Breast epithelium (tissue), 4 donors: ENCODE results near the gene CNTN5. TPM values are rescaled to one million over a fixed set of nuclear protein-coding genes. Genes with fewer than 3 reads are reported as not detected.

Experiments used
- DNase-seq, 2 donors: peaks; one replicate each; pipeline ENCODE4 v3.0.0-alpha.2; 2019; ENCODE audit warnings: low spot score in 2 of 2
- H3K27ac ChIP-seq, 2 donors: fragments of 200-600 bp; sonication (generic) in 1 of 2; one replicate each; pipeline ENCODE4 v1.5.1; 2016 to 2019; ENCODE audit warnings: mild to moderate bottlenecking in 1 of 2
- H3K27me3 ChIP-seq, 2 donors: fragments of 200-600 bp; sonication (generic) in 1 of 2; one replicate each; pipeline versions ENCODE4 v1.5.1 to v1.6.0; 2017 to 2019; ENCODE audit warnings: control low read depth in 1 of 2, mild to moderate bottlenecking in 1 of 2
- H3K36me3 ChIP-seq: fragments of 200-600 bp; one replicate; pipeline ENCODE4 v1.5.1; 2019
- H3K4me1 ChIP-seq, 2 donors: fragments of 200-600 bp; sonication (generic); one replicate each; pipeline ENCODE4 v1.5.1; 2016 to 2019; ENCODE audit warnings: control low read depth in 1 of 2
- H3K4me3 ChIP-seq, 3 donors: fragments of 200-600 bp; sonication (generic); 1 replicate in 2 of 3; 2 replicates in 1 of 3; pipeline ENCODE4 v1.5.1; 2016 to 2019; ENCODE audit warnings: mild to moderate bottlenecking in 3 of 3, moderate library complexity in 2 of 3
- H3K9me3 ChIP-seq, 2 donors: fragments of 200-600 bp; sonication (generic) in 1 of 2; one replicate each; pipeline ENCODE4 v1.5.1; 2016 to 2019; ENCODE audit warnings: control low read depth in 1 of 2
- POLR2A ChIP-seq: fragments of 450-650 bp; IDR thresholded peaks from one replicate; pipeline ENCODE4 v1.6.1; 2016; ENCODE audit warnings: antibody characterized with exemption, mild to moderate bottlenecking, moderate library complexity
- POLR2AphosphoS5 ChIP-seq, 3 donors: sonication (generic); formaldehyde crosslinking; IDR thresholded peaks; one replicate each; pipeline ENCODE4 v1.6.1; 2017; ENCODE audit warnings: antibody characterized with exemption in 3 of 3
- intact Hi-C: fragments of 100-400 bp; cut with DNase I; formaldehyde crosslinking; loops from one replicate; pipeline ENCODE4 v1.15.1; 2023; ENCODE audit warnings: low total_unique reads
- total RNA-seq, 3 donors: library from RNA; depleted of rRNA; stranded (reverse); fragments of >200 nt; gene quantifications; one replicate each; pipeline ENCODE4 v1.1.0, GENCODE V29; 2016
- TF ChIP-seq, protein P1 (sequence below), 3 donors: fragments of 450-650 bp; IDR thresholded peaks; one replicate each; pipeline ENCODE4 v1.5.1; 2016 to 2017; ENCODE audit warnings: antibody characterized with exemption in 3 of 3, mild to moderate bottlenecking in 3 of 3, moderate library complexity in 3 of 3

Gene CNTN5
- total RNA-seq, 3 donors from 2014 or later: not detected

DNA sequence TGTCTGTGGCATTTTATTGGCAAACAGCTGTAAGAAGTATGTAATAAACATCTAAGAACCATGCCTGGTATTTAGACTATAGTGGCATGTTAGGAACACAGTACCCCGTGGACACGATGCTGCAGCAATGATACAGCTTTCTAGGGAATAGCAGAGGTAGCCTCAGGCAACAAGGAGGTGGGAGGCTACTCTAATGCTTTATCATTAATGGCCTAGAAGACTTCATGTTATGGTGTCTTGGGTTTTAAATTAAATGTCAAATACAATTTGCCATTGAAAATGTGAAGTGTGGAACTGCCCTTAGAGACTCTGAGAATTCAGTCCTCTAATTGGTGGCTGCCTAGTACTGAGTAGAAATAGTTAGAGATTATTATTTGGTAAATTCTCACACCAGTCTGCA lies 516.9 kb downstream of the CNTN5 start:
- TF ChIP-seq POLR2AphosphoS5 (IDR thresholded peaks at IDR 0.05) (no peak), POLR2A (no peak)
- TF ChIP-seq, protein P1, sequence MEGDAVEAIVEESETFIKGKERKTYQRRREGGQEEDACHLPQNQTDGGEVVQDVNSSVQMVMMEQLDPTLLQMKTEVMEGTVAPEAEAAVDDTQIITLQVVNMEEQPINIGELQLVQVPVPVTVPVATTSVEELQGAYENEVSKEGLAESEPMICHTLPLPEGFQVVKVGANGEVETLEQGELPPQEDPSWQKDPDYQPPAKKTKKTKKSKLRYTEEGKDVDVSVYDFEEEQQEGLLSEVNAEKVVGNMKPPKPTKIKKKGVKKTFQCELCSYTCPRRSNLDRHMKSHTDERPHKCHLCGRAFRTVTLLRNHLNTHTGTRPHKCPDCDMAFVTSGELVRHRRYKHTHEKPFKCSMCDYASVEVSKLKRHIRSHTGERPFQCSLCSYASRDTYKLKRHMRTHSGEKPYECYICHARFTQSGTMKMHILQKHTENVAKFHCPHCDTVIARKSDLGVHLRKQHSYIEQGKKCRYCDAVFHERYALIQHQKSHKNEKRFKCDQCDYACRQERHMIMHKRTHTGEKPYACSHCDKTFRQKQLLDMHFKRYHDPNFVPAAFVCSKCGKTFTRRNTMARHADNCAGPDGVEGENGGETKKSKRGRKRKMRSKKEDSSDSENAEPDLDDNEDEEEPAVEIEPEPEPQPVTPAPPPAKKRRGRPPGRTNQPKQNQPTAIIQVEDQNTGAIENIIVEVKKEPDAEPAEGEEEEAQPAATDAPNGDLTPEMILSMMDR (IDR thresholded peaks at IDR 0.05): no peak

DNA sequence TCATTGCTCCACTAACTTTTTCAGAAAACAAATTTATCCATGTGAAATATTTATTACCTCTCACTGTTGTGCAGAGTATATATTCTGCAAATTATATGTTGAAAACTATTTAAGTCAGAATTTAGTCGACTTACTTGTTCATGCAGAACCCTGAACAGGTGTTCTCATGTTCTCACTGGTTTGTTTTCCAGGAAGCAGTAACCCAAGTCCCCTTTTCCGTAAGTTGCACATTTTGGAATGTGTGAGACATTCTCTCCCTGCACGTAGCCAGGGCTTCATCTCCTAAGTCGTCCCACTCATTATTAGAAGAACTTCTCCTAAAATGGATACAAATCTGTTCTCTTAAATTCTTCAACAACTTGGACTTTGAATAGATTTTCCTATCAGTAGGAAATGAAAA lies 524.9 kb downstream of the CNTN5 start:
- Histone ChIP-seq H3K27ac (no peak overlapping the region), H3K36me3 (no peaks in the 10 kb centered on the region), H3K9me3 (no peaks in the 10 kb centered on the region), H3K4me3 (no peak overlapping the region), H3K27me3 (no peaks in the 10 kb centered on the region), H3K4me1 (no peaks in the 10 kb centered on the region)
- intact Hi-C loops: no loop called here
- no peak for TF ChIP-seq POLR2A
- TF ChIP-seq POLR2AphosphoS5 (IDR thresholded peaks at IDR 0.05): no peak
- TF ChIP-seq, protein P1 (IDR thresholded peaks at IDR 0.05): no peak
- DNase-seq: no peak

More for the DNA sequence above, 516.9 kb downstream of the CNTN5 start:
- no peak overlapping the region for H3K27ac ChIP-seq
- H3K36me3 ChIP-seq: no peaks in the 10 kb centered on the region
- H3K27me3 ChIP-seq: no peaks in the 10 kb centered on the region
- H3K9me3 ChIP-seq: no peaks in the 10 kb centered on the region
- no peak for DNase-seq
- intact Hi-C loops: no loop called here
- no peaks in the 10 kb centered on the region for H3K4me1 ChIP-seq
- H3K4me3 ChIP-seq: no peak overlapping the region

DNA sequence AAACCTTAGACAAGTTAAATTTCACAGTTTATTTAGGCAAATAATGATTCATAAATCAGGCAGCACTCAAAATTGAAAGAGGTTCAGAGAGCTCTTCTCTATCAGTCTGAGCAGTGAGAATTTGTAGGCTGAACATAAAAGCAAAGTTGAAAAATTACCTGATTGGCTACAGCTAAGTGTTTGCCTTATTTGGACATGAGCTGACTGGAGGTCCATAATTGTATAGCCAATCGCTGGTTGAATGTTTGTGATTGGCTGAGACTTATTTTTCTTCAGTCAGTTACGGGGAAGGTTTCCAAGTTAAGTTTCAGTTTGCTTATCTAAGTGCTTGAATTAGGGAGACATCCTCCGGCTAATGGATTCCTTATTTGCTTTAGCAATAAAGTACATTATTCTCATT lies 527.5 kb downstream of the CNTN5 start:
- TF ChIP-seq POLR2A (no peak), POLR2AphosphoS5 (IDR thresholded peaks at IDR 0.05) (no peak)
- TF ChIP-seq, protein P1 (IDR thresholded peaks at IDR 0.05): no peak
- Histone ChIP-seq H3K27me3 (no peaks in the 10 kb centered on the region), H3K27ac (no peak overlapping the region), H3K9me3 (no peaks in the 10 kb centered on the region), H3K4me1 (no peaks in the 10 kb centered on the region), H3K4me3 (no peak overlapping the region), H3K36me3 (no peaks in the 10 kb centered on the region)
- intact Hi-C loops: no loop called here
- DNase-seq: no peak

DNA sequence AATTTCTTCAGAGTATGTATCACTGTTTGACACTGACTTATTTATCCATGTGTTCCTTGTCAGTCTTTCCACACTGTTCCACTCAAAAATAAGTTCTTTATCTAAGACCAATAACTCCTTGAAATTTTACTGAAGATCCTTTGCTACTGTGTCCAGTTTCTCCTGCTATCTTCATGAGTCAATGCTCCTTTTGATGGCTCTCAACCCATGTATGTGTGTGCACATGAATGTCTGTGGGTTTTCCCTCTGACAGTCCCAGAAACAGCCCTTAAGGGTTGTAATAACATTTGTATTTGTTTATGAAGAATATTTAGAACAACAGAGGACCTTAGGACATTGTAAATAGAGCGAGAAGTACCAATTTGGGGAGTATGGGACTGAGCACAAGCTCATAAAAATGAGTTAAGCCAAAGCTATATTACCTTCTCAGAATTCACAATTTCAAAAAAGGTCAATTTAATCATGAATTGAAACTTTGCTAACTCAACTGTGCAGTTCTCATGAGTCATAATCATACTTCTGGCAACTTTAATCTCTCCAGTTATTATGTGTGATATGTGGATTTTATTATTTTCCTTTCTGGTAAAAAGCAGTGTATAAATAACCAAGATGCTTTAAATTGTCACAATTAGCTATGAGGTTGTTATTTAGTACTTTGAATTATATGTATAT lies 533.6 kb downstream of the CNTN5 start:
- no peaks in the 10 kb centered on the region for H3K27me3 ChIP-seq
- no peaks in the 10 kb centered on the region for H3K9me3 ChIP-seq
- no peak overlapping the region for H3K4me3 ChIP-seq
- no peak for DNase-seq
- no peak overlapping the region for H3K27ac ChIP-seq
- intact Hi-C loops: no loop called here
- H3K36me3 ChIP-seq: no peaks in the 10 kb centered on the region
- TF ChIP-seq, protein P1 (IDR thresholded peaks at IDR 0.05): no peak
- no peak for TF ChIP-seq POLR2A
- TF ChIP-seq POLR2AphosphoS5 (IDR thresholded peaks at IDR 0.05): no peak
- H3K4me1 ChIP-seq: no peaks in the 10 kb centered on the region

DNA sequence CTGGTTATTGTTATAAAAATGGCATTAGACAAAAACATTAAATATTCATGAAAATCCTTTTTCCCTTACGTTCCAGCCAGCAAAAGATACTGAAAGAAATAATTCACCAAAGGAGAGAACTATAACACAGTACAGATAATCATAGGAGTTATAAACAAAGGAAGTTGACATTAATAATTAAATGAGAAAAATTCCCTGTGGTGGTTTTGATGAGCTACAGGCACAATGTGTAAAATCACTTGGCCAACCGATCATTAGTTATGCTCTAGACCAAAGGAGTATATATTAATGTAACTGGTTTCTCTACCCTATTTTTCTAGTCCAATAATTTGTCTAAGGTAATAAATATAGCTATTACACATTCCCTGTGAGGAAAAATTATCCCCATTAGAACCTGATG lies 534.7 kb downstream of the CNTN5 start:
- Histone ChIP-seq H3K27me3 (no peaks in the 10 kb centered on the region), H3K9me3 (no peaks in the 10 kb centered on the region), H3K36me3 (no peaks in the 10 kb centered on the region), H3K4me1 (no peaks in the 10 kb centered on the region), H3K4me3 (no peak overlapping the region), H3K27ac (no peak overlapping the region)
- intact Hi-C loops: no loop called here
- TF ChIP-seq, protein P1 (IDR thresholded peaks at IDR 0.05): no peak
- no peak for TF ChIP-seq POLR2AphosphoS5 (IDR thresholded peaks at IDR 0.05)
- no peak for TF ChIP-seq POLR2A
- DNase-seq: no peak
